ENCODE measurements around the gene FBXL12.
"Not testable (repeated sequence)": the region's sequence is repeated elsewhere in the genome, so short reads cannot be mapped to it uniquely, and the experiment has no call there.

FBXL12 gene

GRCh38 chr19:9818734-9819595, at the start of gene FBXL12:
FBXL12 (minus strand) TSS chr19:9819079; CDS start chr19:9818813, 266 bp downstream.
- DNase-seq (ENCODE audit: extremely low spot score, insufficient read length, low read depth): peak; percentile 89
- FAIRE-seq: peak; percentile 99

- no peak for FAIRE-seq
- DNase-seq (ENCODE audit: extremely low spot score, insufficient read length, low read depth): no peak
Measured at GRCh38 chr19:9865732-9866501, 47.0 kb upstream of the FBXL12 start.

- FAIRE-seq: no peak
- DNase-seq (ENCODE audit: extremely low spot score, insufficient read length, low read depth): no peak
Measured at GRCh38 chr19:9863759-9864158, 44.9 kb upstream of the FBXL12 start.

- DNase-seq (ENCODE audit: extremely low spot score, insufficient read length, low read depth) (no peak), FAIRE-seq (no peak)
Measured at GRCh38 chr19:9862938-9863337, 44.1 kb upstream of the FBXL12 start.

GRCh38 chr19:9861503-9861902, 42.6 kb upstream of the FBXL12 start:
- DNase-seq (ENCODE audit: extremely low spot score, insufficient read length, low read depth) (no peak), FAIRE-seq (no peak)

GRCh38 chr19:9860407-9860806, 41.5 kb upstream of the FBXL12 start:
- no peak for FAIRE-seq

GRCh38 chr19:9858766-9859165, 39.9 kb upstream of the FBXL12 start:
- FAIRE-seq (no peak), DNase-seq (ENCODE audit: extremely low spot score, insufficient read length, low read depth) (no peak)

More at GRCh38 chr19:9860407-9860806, 41.5 kb upstream of the FBXL12 start:
- DNase-seq (ENCODE audit: extremely low spot score, insufficient read length, low read depth): no peak

- no peak for FAIRE-seq
Measured at GRCh38 chr19:9857920-9858746, 39.3 kb upstream of the FBXL12 start.

GRCh38 chr19:9857076-9857721, 38.3 kb upstream of the FBXL12 start:
- DNase-seq (ENCODE audit: extremely low spot score, insufficient read length, low read depth) (no peak), FAIRE-seq (no peak)

More at GRCh38 chr19:9857920-9858746, 39.3 kb upstream of the FBXL12 start:
- DNase-seq (ENCODE audit: extremely low spot score, insufficient read length, low read depth): no peak

GRCh38 chr19:9856609-9857008, 37.7 kb upstream of the FBXL12 start:
- FAIRE-seq (no peak), DNase-seq (ENCODE audit: extremely low spot score, insufficient read length, low read depth) (no peak)

- DNase-seq (ENCODE audit: extremely low spot score, insufficient read length, low read depth) (no peak), FAIRE-seq (no peak)
Measured at GRCh38 chr19:9854282-9854846, 35.5 kb upstream of the FBXL12 start.

- FAIRE-seq: no peak
- no peak for DNase-seq (ENCODE audit: extremely low spot score, insufficient read length, low read depth)
Measured at GRCh38 chr19:9850235-9850959, 31.5 kb upstream of the FBXL12 start.

- no peak for DNase-seq (ENCODE audit: extremely low spot score, insufficient read length, low read depth)
- FAIRE-seq: no peak
Measured at GRCh38 chr19:9849791-9850190, 30.9 kb upstream of the FBXL12 start.

GRCh38 chr19:9848762-9849161, 29.9 kb upstream of the FBXL12 start:
- no peak for FAIRE-seq
- DNase-seq (ENCODE audit: extremely low spot score, insufficient read length, low read depth): no peak

- no peak for DNase-seq (ENCODE audit: extremely low spot score, insufficient read length, low read depth)
Measured at GRCh38 chr19:9848060-9848459, 29.2 kb upstream of the FBXL12 start.

GRCh38 chr19:9847087-9847671, 28.3 kb upstream of the FBXL12 start:
- no peak for FAIRE-seq
- no peak for DNase-seq (ENCODE audit: extremely low spot score, insufficient read length, low read depth)

More at GRCh38 chr19:9848060-9848459, 29.2 kb upstream of the FBXL12 start:
- no peak for FAIRE-seq

GRCh38 chr19:9843626-9844273, 24.9 kb upstream of the FBXL12 start:
- DNase-seq (ENCODE audit: extremely low spot score, insufficient read length, low read depth); FAIRE-seq: not testable (repeated sequence)

Data from GM18507 (cell line).